HG03571 (cell line): ENCODE data around the gene CEACAM19.
"Not testable (repeated sequence)": the region's sequence is repeated elsewhere in the genome, so short reads cannot be mapped to it uniquely, and the experiment has no call there.

ENCODE experiments used
- ATAC-seq: cut with Tn5 transposase; IDR thresholded peaks from one replicate; pipeline ENCODE4 v1.9.1; 2021; ENCODE audit not compliant: unreplicated experiment

Gene CEACAM19

GRCh38 chr19:44673510-44673909, 2.2 kb downstream of the CEACAM19 start:
- ATAC-seq: no peak

GRCh38 chr19:44675521-44675920, 4.2 kb downstream of the CEACAM19 start:
- ATAC-seq: no peak

- no peak for ATAC-seq
These were observed 5.9 kb downstream of the CEACAM19 start for GRCh38 chr19:44677019-44677811.

DNA sequence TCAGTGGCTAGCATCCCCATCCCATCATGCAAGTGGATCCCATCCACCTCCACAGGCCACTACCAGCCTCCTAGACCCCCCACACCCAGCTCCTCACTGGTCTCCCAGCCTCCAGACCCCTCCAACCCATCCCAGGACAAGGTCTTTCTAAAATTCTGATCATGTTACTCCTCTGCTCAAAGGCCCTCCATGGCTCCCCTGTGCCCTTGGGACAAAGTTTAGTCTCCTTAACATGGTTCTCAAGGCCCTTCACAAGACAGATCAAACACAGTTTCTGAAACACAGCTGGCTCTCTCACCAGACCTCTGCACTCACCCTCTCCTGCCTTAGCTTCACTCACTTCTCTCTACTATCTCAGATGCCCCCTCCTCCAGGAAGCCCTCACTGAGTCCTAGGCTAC, 9.3 kb downstream of the CEACAM19 start:
- ATAC-seq: no peak

GRCh38 chr19:44681992-44682790, 10.9 kb downstream of the CEACAM19 start:
- ATAC-seq: no peak

DNA sequence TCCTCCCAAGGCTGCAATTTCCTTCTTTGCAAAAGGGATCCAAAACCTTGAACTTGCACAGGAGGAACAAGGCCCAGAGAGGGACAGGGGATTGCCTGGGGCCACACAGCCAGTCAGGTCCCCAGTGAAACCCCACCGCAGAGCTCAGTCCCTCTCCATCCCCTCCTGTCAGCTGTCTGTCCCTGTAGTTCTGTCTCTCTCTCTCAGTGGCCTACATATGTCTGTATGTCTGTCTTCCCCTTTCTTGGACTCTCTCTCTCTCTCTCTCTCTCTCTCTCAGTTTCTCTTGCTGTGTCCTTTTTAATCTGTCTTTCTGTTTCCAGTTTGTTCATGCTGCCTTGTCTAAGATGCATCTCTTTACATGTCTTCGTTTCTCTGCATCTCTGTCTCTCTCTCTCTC, 11.5 kb downstream of the CEACAM19 start:
- no peak for ATAC-seq

- no peak for ATAC-seq
These were observed 12.3 kb downstream of the CEACAM19 start for GRCh38 chr19:44683434-44684210.

- not testable (repeated sequence) for ATAC-seq
These were observed 13.1 kb downstream of the CEACAM19 start for GRCh38 chr19:44684396-44684795.

- ATAC-seq: no peak
These were observed 13.9 kb downstream of the CEACAM19 start for GRCh38 chr19:44684892-44685863.

DNA sequence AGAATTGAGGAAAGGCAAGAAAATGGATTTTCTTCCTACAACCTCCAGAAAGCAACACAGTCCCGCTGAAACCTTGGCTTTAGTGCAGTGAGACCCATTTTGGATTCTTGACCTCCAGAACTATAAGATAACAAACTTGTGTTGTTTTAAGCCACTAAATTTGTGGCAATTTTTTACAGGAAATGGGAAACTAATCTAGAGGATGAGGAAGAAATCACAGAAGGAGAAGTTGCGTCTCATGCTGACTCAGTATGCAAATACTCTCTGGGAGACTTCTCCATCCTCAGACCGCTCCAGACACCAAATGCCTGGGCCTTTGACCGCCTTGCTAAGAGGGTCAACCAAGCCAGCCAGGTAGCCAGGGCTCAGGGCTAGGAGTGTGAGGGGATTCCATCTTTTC, 14.6 kb downstream of the CEACAM19 start:
- no peak for ATAC-seq

DNA sequence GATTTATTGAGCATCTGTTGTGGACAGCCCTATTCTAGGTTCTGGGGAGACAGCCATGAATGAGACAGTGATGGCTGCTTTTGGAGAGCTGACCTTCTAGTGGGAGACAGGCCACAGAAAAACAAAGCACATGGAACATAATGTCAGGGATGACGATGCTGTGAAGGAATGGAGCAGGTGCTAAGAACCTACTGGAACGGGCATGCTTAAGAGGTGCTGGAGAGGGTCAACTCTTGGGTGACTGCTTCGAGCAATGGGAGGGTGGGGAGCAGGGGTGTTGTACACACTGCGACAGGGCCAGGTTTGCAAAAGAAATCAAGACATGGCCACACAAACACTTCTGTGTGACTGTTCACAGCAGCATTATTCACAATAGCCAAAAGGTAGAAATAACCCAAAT, 15.6 kb downstream of the CEACAM19 start:
- no peak for ATAC-seq

DNA sequence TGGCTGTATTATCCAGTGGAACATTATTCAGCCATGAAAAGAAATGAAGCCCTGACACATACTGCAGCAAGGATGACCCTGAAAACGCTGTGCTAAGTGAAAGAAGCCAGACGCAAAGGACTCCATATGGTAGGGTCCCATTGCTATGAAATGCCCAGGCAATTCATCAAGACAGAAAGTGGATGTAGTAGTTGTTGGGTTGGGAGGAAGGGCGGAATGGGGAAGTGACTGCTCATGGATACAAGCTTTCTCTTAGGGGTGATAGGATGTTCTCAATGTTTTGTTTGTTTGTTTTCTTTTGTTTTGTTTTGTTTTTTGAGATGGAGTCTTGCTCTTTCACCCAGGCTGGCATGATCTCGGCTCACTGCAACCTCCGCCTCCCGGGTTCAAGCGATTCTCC, 16.6 kb downstream of the CEACAM19 start:
- ATAC-seq: no peak

- no peak for ATAC-seq
These were observed 18.2 kb downstream of the CEACAM19 start for GRCh38 chr19:44689290-44690130.

- ATAC-seq: no peak
These were observed 18.8 kb downstream of the CEACAM19 start for GRCh38 chr19:44690131-44690440.

GRCh38 chr19:44692379-44692721, 21.1 kb downstream of the CEACAM19 start:
- ATAC-seq: no peak

DNA sequence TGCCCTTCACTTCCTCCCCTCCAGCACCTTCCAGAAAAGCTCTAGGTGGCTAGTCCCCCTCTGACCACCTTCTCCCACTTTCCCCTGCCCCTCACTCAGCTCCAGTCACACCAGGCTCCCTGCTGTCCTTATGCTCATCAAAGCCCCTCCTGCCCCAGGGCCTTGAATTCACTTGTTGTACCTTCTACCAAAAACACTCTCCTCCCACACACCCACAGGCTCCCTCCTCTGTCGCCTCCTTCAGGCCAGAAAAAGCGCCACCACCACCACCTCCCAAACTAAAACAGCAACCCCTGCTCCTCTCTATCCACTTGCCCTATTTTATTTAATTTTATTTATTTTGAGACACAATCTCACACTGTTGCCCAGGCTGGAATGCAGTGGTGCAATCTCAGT, 22.9 kb downstream of the CEACAM19 start:
- ATAC-seq: no peak

GRCh38 chr19:44696939-44697669, 25.8 kb downstream of the CEACAM19 start:
- ATAC-seq: no peak

DNA sequence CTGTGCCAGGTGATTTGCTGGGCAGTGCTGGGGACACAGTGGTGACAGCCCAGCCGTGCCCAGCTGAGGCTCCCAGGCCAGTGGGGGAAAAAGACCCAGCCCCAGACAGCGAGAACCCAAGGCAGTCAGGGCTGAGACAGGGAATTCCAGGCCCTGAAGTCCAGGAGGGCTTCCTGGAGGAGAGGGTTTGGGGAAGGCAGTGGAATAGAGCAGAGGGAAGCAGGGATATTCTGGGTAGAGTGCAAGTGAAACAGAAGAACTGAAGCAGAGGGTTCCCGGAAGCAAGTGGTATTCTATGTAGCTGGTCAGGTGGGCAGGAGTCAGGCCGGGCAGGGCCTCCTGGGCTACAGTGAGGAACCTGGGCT, 26.4 kb downstream of the CEACAM19 start:
- no peak for ATAC-seq

DNA sequence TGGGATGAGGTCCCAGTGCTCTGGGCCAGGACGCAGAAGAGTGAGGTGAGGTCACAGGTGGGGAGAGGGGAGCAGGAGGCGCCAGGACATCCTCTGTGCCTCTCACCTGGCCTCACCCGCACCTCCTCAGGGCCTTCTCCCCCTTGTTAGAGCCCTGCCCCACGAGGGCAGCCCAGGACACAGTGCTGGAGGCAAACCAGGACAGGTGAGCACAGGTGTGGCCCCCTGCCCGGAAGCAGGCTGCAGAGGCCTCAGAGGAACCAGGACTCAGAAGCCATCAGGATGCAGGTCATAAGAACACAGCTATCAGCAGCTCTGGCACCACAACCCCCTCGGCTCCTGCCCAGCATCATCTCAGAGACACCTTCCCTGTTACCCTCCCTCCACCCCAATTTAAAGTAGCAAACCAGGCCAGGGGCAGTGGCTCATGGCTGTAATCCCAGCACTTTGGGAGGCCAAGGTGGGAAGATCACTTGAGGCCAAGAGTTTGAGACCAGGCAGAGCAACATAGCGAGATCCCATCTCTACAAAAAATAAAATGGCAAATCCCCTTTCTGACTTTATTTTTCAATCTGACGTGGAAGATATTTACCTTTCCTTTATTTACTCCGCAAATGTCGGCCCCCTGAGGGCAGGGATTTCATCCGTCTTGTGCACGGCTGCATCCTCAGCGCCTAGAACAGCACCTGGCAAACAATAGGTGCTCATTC, 27.4 kb downstream of the CEACAM19 start, which contains the start of gene CEACAM16:
Gene CEACAM16 (plus strand): TSS at position 660 of the 710 bp plus-strand sequence. CDS start 2,306 bp downstream, outside the sequence.
- no peak for ATAC-seq
